SH-SY5Y (cell line): ENCODE measurements around the gene ST3GAL3.
A peak's percentile ranks its signal among the peaks of the same experiment; 100 is the strongest.

Experiments used
- GATA2 ChIP-seq: IDR thresholded peaks from 2 replicates; pipeline ENCODE4 v1.6.1; 2011; ENCODE audit warnings: mild to moderate bottlenecking, low read depth, low read length
- GATA3 ChIP-seq: IDR thresholded peaks from 2 replicates; pipeline ENCODE4 v1.6.1; 2011; ENCODE audit warnings: low read depth, mild to moderate bottlenecking, low read length, moderate library complexity

ST3GAL3 gene

GRCh38 chr1:43963890-43964289, 256.6 kb downstream of the ST3GAL3 start:
- no peak for TF ChIP-seq GATA2

- TF ChIP-seq GATA2 (no peak), GATA3 (no peak)
Observed at GRCh38 chr1:43965316-43965715, 258.0 kb downstream of the ST3GAL3 start.

DNA sequence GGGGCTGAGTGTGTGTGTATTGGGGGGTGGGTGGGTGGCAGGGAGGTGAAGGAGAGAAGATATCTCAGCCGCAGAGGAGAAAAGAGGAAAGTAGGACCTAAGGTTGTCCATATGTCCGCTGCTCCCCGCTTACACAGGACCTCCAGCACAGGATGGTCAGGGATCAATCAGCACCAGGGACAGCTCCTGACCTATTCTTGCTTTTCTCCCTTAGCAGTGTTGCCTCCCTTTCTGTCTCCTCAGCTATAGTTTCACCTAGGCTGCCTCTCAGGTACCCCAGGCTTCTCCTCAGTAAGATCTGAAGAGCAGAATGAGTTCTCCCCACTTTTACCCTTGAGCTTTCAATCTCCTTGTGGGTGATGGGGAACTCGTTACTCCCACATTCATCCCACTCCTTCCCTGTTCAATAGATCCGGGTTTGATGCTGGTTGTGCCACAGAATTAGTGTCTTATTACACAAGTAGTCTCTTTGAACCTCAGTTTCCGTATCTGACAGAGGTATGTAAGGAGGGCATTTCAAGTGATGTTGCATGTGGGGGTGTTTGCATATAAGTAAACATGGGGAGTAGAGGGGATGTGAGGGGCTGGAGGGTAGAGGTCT, 261.1 kb downstream of the ST3GAL3 start:
- TF ChIP-seq GATA3 (no peak), GATA2 (no peak)

- no peak for TF ChIP-seq GATA3
- TF ChIP-seq GATA2 = no peak
Observed at GRCh38 chr1:43969416-43969745, 262.0 kb downstream of the ST3GAL3 start.

DNA sequence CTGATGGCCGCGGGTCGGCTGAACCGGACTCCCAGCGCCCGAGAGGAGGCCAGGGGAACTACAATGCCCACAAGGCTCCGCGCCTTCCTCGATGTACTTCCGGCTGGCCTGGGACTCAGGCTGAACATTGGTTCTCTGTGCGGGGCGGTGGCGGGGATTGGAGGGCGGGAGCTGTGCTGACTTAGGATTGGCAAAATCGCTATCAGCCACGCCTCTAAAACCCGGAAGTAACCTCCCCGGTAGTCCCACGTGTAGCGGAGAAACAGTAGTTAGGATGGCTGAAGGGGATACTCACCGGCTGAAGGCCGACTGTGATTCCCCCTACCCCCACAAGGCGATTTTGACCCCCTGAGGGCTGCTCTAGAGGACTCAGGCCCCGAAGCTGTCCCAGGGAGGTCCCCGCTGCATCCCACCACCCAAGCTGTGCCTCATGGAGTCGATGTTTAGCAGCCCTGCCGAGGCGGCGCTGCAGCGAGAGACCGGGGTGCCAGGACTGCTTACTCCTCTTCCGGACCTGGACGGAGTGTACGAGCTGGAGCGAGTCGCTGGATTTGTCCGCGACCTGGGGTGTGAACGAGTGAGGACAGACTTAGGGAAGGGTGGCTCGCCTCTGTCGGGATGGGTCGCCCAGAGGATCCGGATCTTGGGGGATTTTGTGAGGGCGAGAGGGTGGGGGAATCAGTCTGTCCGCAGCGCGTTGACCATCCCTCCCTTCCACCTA, 262.6 kb downstream of the ST3GAL3 start, which contains the start of gene DPH2:
DPH2 (plus strand) TSS at position 265 of the 721 bp plus-strand sequence; CDS start at position 431, 166 bp downstream.
- no peak for TF ChIP-seq GATA3
- no peak for TF ChIP-seq GATA2

- TF ChIP-seq GATA2 (no peak), GATA3 (no peak)
Observed at GRCh38 chr1:43970502-43970901, 263.2 kb downstream of the ST3GAL3 start.

DNA sequence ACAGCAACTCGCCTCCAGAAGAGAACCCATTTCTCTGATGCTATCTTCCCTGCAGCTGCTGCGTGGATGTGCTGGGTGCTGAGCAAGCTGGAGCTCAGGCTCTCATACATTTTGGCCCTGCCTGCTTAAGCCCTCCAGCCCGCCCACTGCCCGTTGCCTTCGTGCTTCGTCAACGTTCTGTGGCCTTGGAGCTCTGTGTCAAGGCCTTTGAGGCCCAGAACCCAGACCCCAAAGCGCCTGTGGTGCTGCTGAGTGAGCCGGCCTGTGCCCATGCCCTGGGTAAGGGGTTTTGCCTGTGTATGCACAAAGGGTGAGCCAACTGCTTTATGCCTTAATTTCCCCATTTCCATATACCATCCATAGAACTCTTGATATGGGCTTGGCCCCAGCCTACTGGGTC, 263.6 kb downstream of the ST3GAL3 start:
- TF ChIP-seq GATA2 = peak; percentile 16; the same call in 1 of the 2 replicates
- TF ChIP-seq GATA3 = no peak

GRCh38 chr1:43971336-43971980, 264.1 kb downstream of the ST3GAL3 start:
- TF ChIP-seq GATA3 (no peak), GATA2 (no peak)

- TF ChIP-seq GATA2 (no peak), GATA3 (no peak)
Observed at GRCh38 chr1:43973981-43974442, 266.7 kb downstream of the ST3GAL3 start.

DNA sequence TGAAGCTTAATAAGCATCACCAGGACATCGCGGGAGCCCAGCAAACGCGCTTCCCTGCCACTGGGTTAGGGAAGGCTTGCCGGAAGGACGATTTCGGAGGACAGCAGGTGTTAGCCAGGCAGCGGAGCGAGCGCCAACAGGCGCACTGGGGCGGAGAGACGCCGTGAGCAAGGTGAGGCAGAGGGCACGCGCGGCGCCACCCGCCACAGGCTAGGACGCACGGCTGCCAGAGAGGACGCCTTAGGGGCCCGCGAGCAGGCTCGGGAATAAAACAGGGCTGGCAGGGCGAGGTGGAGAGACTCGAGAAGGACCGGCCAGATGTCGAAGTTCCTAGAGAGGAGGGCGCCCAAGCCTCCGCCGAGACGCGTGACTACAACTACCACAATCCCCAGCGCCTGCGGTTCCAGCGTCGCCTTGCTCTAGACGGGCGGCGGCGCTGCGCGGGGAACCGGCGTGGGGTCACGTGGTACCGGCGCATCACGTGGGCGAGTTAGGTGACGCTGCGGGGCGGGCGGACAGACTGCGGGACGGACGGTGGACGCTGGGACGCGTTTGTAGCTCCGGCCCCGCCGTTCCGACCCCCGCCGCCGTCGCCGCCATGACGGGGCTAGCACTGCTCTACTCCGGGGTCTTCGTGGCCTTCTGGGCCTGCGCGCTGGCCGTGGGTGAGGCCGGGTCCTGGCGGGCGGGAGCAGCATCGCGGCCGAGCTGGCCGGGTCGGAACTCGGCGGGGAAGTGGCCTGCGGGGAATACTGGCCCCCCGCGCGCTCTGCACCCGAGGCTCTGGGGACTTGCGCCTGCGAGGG, 267.3 kb downstream of the ST3GAL3 start, which contains the start of gene ATP6V0B:
ATP6V0B (plus strand) TSS at position 518 of the 806 bp plus-strand sequence; CDS start at position 599, 81 bp downstream.
- TF ChIP-seq GATA3 = no peak
- no peak for TF ChIP-seq GATA2

DNA sequence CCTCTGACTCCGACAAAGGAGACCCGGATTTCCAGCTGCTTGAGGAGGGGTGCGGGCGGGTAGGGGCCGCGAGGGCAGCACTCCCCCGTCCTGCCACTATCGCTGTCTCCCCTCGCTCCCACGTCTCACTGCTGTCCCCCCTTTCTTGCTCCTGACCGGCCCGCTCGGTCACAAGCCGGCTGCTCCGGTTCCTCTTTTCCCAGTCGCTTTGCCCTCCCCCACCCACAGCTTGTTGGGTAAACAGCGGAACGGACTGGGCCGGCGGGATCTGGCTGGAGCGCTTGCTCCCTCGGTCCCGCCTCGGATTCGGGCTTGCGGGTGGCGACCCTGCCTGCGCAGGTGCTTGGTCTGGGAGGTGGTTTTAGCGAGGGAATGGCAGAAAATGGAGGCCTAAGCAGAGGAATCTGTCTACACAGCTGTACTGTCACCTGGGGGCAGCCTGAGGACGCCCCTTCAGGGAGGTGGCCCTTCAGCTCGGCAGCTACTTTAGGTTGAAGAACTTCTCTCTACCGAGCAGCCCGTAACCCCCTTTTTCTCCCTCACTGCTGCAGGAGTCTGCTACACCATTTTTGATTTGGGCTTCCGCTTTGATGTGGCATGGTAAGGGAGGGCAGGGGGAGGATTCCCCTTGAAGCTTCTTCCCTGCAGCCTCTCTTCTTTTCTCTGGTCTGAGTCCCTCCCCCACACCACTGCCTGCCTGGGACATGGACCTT, 268.1 kb downstream of the ST3GAL3 start:
- TF ChIP-seq GATA2 (no peak), GATA3 (no peak)

- TF ChIP-seq GATA3 (no peak), GATA2 (no peak)
Observed at GRCh38 chr1:43976045-43976444, 268.7 kb downstream of the ST3GAL3 start.

DNA sequence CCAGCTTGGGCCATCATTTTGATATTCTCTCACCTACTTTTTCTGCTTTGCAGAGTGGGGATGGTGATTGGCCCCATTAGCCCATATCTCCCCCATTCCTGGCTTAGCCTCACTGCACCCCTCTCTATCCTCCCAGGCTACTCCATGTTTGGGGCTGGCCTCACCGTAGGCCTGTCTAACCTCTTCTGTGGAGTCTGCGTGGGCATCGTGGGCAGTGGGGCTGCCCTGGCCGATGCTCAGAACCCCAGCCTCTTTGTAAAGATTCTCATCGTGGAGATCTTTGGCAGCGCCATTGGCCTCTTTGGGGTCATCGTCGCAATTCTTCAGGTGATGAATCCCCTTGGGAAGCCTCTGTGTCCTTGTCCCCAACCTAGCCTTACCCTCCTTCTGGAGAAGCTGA, 269.6 kb downstream of the ST3GAL3 start:
- TF ChIP-seq GATA3 (no peak), GATA2 (no peak)
